ENCODE results near the gene SHISA6.

The SHISA6 gene

GRCh38 chr17:11488407-11488806 is 247.4 kb downstream of the SHISA6 start:
- TF ChIP-seq PPARA (CRISPR knock-in tag; IDR thresholded peaks at IDR 0.05; ENCODE audit: borderline replicate concordance) (no peak), TSHZ2 (CRISPR knock-in tag; IDR thresholded peaks at IDR 0.05) (no peak), ESRRG (CRISPR knock-in tag; IDR thresholded peaks at IDR 0.05) (no peak), CREB5 (CRISPR knock-in tag; IDR thresholded peaks at IDR 0.05; ENCODE audit: low read depth) (no peak), TCF4 (CRISPR knock-in tag; IDR thresholded peaks at IDR 0.05; ENCODE audit: borderline replicate concordance) (no peak), ARNTL (CRISPR knock-in tag; IDR thresholded peaks at IDR 0.05; ENCODE audit: borderline replicate concordance, low read depth) (no peak), CSDC2 (CRISPR knock-in tag; IDR thresholded peaks at IDR 0.05) (no peak), PATZ1 (CRISPR knock-in tag; IDR thresholded peaks at IDR 0.05; ENCODE audit: borderline replicate concordance) (no peak), BACH2 (CRISPR knock-in tag; IDR thresholded peaks at IDR 0.05; ENCODE audit: borderline replicate concordance) (no peak), ZNF8 (CRISPR knock-in tag; IDR thresholded peaks at IDR 0.05) (no peak), TOX (CRISPR knock-in tag; IDR thresholded peaks at IDR 0.05; ENCODE audit: borderline replicate concordance) (no peak), RARB (CRISPR knock-in tag; IDR thresholded peaks at IDR 0.05) (no peak)
- ATAC-seq: no peak

GRCh38 chr17:11490171-11490755 is 249.2 kb downstream of the SHISA6 start:
- TF ChIP-seq ESRRG (CRISPR knock-in tag; IDR thresholded peaks at IDR 0.05): no peak
- no peak for TF ChIP-seq CSDC2 (CRISPR knock-in tag; IDR thresholded peaks at IDR 0.05)
- TF ChIP-seq TSHZ2 (CRISPR knock-in tag; IDR thresholded peaks at IDR 0.05): no peak
- ATAC-seq: no peak

- no peak for ATAC-seq
- TF ChIP-seq CSDC2 (CRISPR knock-in tag; IDR thresholded peaks at IDR 0.05) (no peak), ARNTL (CRISPR knock-in tag; IDR thresholded peaks at IDR 0.05; ENCODE audit: borderline replicate concordance, low read depth) (no peak), TSHZ2 (CRISPR knock-in tag; IDR thresholded peaks at IDR 0.05) (no peak), ESRRG (CRISPR knock-in tag; IDR thresholded peaks at IDR 0.05) (no peak), CSRNP3 (CRISPR knock-in tag; IDR thresholded peaks at IDR 0.05) (no peak), RARB (CRISPR knock-in tag; IDR thresholded peaks at IDR 0.05) (no peak), ZC3H10 (CRISPR knock-in tag; IDR thresholded peaks at IDR 0.05) (no peak), PPARA (CRISPR knock-in tag; IDR thresholded peaks at IDR 0.05; ENCODE audit: borderline replicate concordance) (no peak), ZFP3 (CRISPR knock-in tag; IDR thresholded peaks at IDR 0.05) (no peak), POU6F1 (CRISPR knock-in tag; IDR thresholded peaks at IDR 0.05; ENCODE audit: borderline replicate concordance, low read depth) (no peak), OSR1 (CRISPR knock-in tag; IDR thresholded peaks at IDR 0.05) (no peak), TCF4 (CRISPR knock-in tag; IDR thresholded peaks at IDR 0.05; ENCODE audit: borderline replicate concordance) (no peak), SNAI2 (CRISPR knock-in tag; IDR thresholded peaks at IDR 0.05) (no peak), ISL1 (CRISPR knock-in tag; IDR thresholded peaks at IDR 0.05) (no peak), CREB5 (CRISPR knock-in tag; IDR thresholded peaks at IDR 0.05; ENCODE audit: low read depth) (no peak), GLIS3 (CRISPR knock-in tag; IDR thresholded peaks at IDR 0.05) (no peak)
These were observed 251.5 kb downstream of the SHISA6 start for GRCh38 chr17:11492511-11492910.

Measured in SK-N-SH treated with all-trans-retinoic acid at 6 μM for 48 hours (cell line).